Right lobe of liver (tissue), 4 donors: ENCODE measurements around the gene AIG1.

ENCODE experiments used
- POLR2A ChIP-seq: fragments of 450-650 bp; IDR thresholded peaks from one replicate; pipeline ENCODE4 v1.6.1; 2017; ENCODE audit warnings: antibody characterized with exemption, mild to moderate bottlenecking
- TF ChIP-seq, protein P1 (sequence below), 4 donors: fragments of 200-600 bp in 3 of 4; fragments of 450-650 bp in 1 of 4; IDR thresholded peaks; one replicate each; pipeline versions ENCODE4 v1.5.1 to v1.8.0; 2016 to 2022; ENCODE audit warnings: antibody characterized with exemption in 4 of 4, mild to moderate bottlenecking in 2 of 4
- donor health status: DM: no; HTN: no; CAD: no.
- donor health status: DM: no; HTN: no; CAD: no.
- donor health status: DM: no; HTN: yes; CAD: no.

- TF ChIP-seq, protein P1, sequence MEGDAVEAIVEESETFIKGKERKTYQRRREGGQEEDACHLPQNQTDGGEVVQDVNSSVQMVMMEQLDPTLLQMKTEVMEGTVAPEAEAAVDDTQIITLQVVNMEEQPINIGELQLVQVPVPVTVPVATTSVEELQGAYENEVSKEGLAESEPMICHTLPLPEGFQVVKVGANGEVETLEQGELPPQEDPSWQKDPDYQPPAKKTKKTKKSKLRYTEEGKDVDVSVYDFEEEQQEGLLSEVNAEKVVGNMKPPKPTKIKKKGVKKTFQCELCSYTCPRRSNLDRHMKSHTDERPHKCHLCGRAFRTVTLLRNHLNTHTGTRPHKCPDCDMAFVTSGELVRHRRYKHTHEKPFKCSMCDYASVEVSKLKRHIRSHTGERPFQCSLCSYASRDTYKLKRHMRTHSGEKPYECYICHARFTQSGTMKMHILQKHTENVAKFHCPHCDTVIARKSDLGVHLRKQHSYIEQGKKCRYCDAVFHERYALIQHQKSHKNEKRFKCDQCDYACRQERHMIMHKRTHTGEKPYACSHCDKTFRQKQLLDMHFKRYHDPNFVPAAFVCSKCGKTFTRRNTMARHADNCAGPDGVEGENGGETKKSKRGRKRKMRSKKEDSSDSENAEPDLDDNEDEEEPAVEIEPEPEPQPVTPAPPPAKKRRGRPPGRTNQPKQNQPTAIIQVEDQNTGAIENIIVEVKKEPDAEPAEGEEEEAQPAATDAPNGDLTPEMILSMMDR (IDR thresholded peaks at IDR 0.05), result no peak
- no peak for TF ChIP-seq POLR2A
These were observed 41.7 kb upstream of the AIG1 start for GRCh38 chr6:143018955-143019354.
